Measurements from ENCODE around the gene FTO. TPM values are rescaled to one million over a fixed set of nuclear protein-coding genes. Genes with fewer than 3 reads are reported as not detected.

Gene FTO
- total RNA-seq, 1 donor from 2014 or later = 62.6 TPM

GRCh38 chr16:53711390-53711789 lies 7.4 kb downstream of the FTO start:
- no peak for DNase-seq

- no peak for DNase-seq
Observed at GRCh38 chr16:53712065-53712464, 8.1 kb downstream of the FTO start.

- no peak for DNase-seq
Observed at GRCh38 chr16:53713403-53714204, 9.6 kb downstream of the FTO start.

GRCh38 chr16:53714205-53715022 lies 10.5 kb downstream of the FTO start:
- no peak for DNase-seq

- no peak for DNase-seq
Observed at GRCh38 chr16:53715023-53715384, 11.0 kb downstream of the FTO start.

- DNase-seq = no peak
Observed at GRCh38 chr16:53717577-53717976, 13.6 kb downstream of the FTO start.

- no peak for DNase-seq
Observed at GRCh38 chr16:53721017-53721416, 17.1 kb downstream of the FTO start.

GRCh38 chr16:53726625-53727024 lies 22.7 kb downstream of the FTO start:
- no peak for DNase-seq

- DNase-seq = no peak
Observed at GRCh38 chr16:53730693-53731092, 26.7 kb downstream of the FTO start.

- peak; percentile 69 for DNase-seq
Observed at GRCh38 chr16:53732296-53732929, 28.5 kb downstream of the FTO start.

GRCh38 chr16:53734908-53735307 lies 31.0 kb downstream of the FTO start:
- DNase-seq = no peak

- no peak for DNase-seq
Observed at GRCh38 chr16:53736297-53736696, 32.3 kb downstream of the FTO start.

- DNase-seq = no peak
Observed at GRCh38 chr16:53737552-53737951, 33.6 kb downstream of the FTO start.

GRCh38 chr16:53740476-53740875 lies 36.5 kb downstream of the FTO start:
- no peak for DNase-seq

GRCh38 chr16:53740933-53741531 lies 37.1 kb downstream of the FTO start:
- DNase-seq = no peak

GRCh38 chr16:53741546-53741945 lies 37.6 kb downstream of the FTO start:
- no peak for DNase-seq

GRCh38 chr16:53743149-53743566 lies 39.2 kb downstream of the FTO start:
- peak; percentile 61 for DNase-seq

- DNase-seq = peak; percentile 41
Observed at GRCh38 chr16:53744449-53744848, 40.5 kb downstream of the FTO start.

- no peak for DNase-seq
Observed at GRCh38 chr16:53745086-53745485, 41.1 kb downstream of the FTO start.

GRCh38 chr16:53745753-53746266 lies 41.9 kb downstream of the FTO start:
- DNase-seq = no peak

- no peak for DNase-seq
Observed at GRCh38 chr16:53752560-53752959, 48.6 kb downstream of the FTO start.

GRCh38 chr16:53753431-53753830 lies 49.5 kb downstream of the FTO start:
- no peak for DNase-seq
